Measurements from ENCODE around the gene SCGB3A1. TPM values are rescaled to one million over a fixed set of nuclear protein-coding genes. Genes with fewer than 3 reads are reported as not detected.

Gene SCGB3A1
- total and polyA plus RNA-seq, 3 experiments from 2014 or later = 0.95 to 2.0 (median 1.6) TPM

DNA sequence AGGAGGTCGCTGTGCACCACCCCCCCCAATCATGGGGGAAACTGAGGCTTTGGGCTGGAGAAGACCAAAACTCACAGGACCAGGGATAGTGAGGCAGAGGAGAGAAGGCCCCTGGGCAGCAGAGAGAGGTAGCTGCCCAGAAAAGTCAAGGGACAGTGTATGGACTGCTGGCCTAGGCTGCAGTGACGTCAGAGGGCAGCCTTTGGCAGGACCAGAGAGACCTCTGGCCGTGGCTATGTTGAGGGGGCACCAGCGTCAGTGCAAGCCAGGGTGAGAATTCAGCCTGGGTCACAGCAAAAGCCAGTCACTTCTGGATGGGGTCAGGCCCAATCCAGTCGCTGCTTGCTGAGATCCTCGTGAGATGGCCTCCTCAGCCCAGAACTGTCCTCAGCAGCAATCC lies 31.6 kb upstream of the SCGB3A1 start:
- peaks cover 10 to 22% (median 15%) of the 10 kb centered on the region in 3 donors for H3K4me1 Mint-ChIP-seq

DNA sequence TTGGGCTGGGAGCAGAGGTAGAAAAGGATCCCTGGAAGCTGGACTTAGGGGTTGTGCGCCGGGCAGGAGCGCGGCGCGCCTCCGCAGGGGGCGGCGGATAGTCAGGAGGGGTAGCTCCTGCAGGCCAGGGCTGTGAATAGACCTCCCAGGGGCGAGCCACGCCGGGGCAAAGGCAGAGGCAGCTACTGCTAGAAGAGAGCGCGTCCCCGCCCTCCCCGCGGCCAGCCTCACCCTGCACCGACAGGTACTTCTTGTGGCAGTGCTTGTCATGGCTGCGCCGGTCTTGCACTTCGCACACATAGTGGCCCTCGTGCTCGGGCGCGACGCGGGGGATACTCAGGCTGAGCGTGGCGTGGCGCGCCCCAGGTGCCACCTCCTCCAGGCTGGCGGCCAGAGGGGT lies 30.0 kb upstream of the SCGB3A1 start:
- no peak for DNase-seq
- POLR2A ChIA-PET = no interaction called here

More for the DNA sequence above, 31.6 kb upstream of the SCGB3A1 start:
- no peak for DNase-seq
- Histone ChIP-seq H3K27me3 (ENCODE audit: insufficient read depth, low read length, poor library complexity, severe bottlenecking) (no peaks in the 10 kb centered on the region), H3K4me3 (ENCODE audit: low read length) (no peak overlapping the region), H3K9me3 (ENCODE audit: low read length) (no peaks in the 10 kb centered on the region), H3K4me1 (ENCODE audit: insufficient read depth, low read length) (peaks cover 6% of the 10 kb centered on the region), H3K27ac (ENCODE audit: low read depth, low read length) (no peak overlapping the region), H3K36me3 (ENCODE audit: insufficient read depth, low read length) (no peaks in the 10 kb centered on the region)
- H3K27ac Mint-ChIP-seq = peak overlapping the region in 2 of 8 donors; percentile 3 to 51
- ChIA-PET POLR2A (no interaction called here), CTCF (no interaction called here)
- H3K4me3 Mint-ChIP-seq = peak overlapping the region in 1 of 7 donors; percentile 76
- no peaks in the 10 kb centered on the region for H3K9me3 Mint-ChIP-seq
- H3K36me3 Mint-ChIP-seq = peaks cover 0 to 4% (median 0%) of the 10 kb centered on the region in 3 donors
- peaks cover 0 to 3% of the 10 kb centered on the region in 2 donors for H3K27me3 Mint-ChIP-seq

DNA sequence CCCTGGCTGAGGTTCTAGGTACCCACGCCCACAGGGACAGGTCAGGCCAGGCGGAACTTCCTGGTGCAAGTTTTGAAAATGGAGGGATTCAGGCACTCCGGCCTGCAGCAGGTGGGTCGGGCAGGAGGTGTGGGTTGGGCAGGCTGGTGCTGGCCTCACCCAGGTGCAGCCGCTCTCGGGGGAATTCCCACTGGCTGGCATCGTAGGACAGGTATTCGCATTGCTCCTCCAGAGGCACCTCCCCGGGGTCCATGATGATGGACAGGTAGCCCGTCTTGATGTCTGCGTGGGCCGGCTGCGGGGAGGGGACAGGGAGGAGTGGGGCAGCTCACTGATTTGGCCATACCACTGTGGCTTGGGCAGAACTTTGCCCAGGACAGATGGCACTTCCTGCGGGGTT lies 28.7 kb upstream of the SCGB3A1 start:
- H3K27me3 ChIP-seq (ENCODE audit: insufficient read depth, low read length, poor library complexity, severe bottlenecking) = no peaks in the 10 kb centered on the region
- peaks cover 6% of the 10 kb centered on the region for H3K4me1 ChIP-seq (ENCODE audit: insufficient read depth, low read length)
- DNase-seq = no peak
- no peak overlapping the region for H3K27ac Mint-ChIP-seq
- no peak overlapping the region for H3K4me3 ChIP-seq (ENCODE audit: low read length)
- peaks cover 0 to 3% of the 10 kb centered on the region in 2 donors for H3K27me3 Mint-ChIP-seq
- H3K27ac ChIP-seq (ENCODE audit: low read depth, low read length) = no peak overlapping the region
- ChIA-PET POLR2A (no interaction called here), CTCF (interaction anchor here (1.1 kb wide), 1 partner anchor 21 kb away, joined by 4 read pairs; no protein-coding TSS in a partner anchor)
- no peaks in the 10 kb centered on the region for H3K9me3 ChIP-seq (ENCODE audit: low read length)
- H3K9me3 Mint-ChIP-seq = no peaks in the 10 kb centered on the region
- peaks cover 0 to 5% (median 0%) of the 10 kb centered on the region in 3 donors for H3K36me3 Mint-ChIP-seq
- peak overlapping the region in 2 of 7 donors; percentile 31 to 68 for H3K4me3 Mint-ChIP-seq
- H3K4me1 Mint-ChIP-seq = peaks cover 9 to 19% (median 12%) of the 10 kb centered on the region in 3 donors
- H3K36me3 ChIP-seq (ENCODE audit: insufficient read depth, low read length) = no peaks in the 10 kb centered on the region

More for the DNA sequence above, 30.0 kb upstream of the SCGB3A1 start:
- Mint-ChIP-seq H3K27ac (no peak overlapping the region), H3K9me3 (no peaks in the 10 kb centered on the region), H3K4me1 (peaks cover 10 to 22% (median 15%) of the 10 kb centered on the region in 3 donors), H3K27me3 (peaks cover 0 to 3% of the 10 kb centered on the region in 2 donors), H3K36me3 (peaks cover 0 to 3% (median 0%) of the 10 kb centered on the region in 3 donors), H3K4me3 (no peak overlapping the region)
- Histone ChIP-seq H3K27me3 (ENCODE audit: insufficient read depth, low read length, poor library complexity, severe bottlenecking) (no peaks in the 10 kb centered on the region), H3K36me3 (ENCODE audit: insufficient read depth, low read length) (no peaks in the 10 kb centered on the region), H3K4me1 (ENCODE audit: insufficient read depth, low read length) (peaks cover 6% of the 10 kb centered on the region), H3K9me3 (ENCODE audit: low read length) (no peaks in the 10 kb centered on the region), H3K4me3 (ENCODE audit: low read length) (no peak overlapping the region), H3K27ac (ENCODE audit: low read depth, low read length) (no peak overlapping the region)
- CTCF ChIA-PET = no interaction called here

DNA sequence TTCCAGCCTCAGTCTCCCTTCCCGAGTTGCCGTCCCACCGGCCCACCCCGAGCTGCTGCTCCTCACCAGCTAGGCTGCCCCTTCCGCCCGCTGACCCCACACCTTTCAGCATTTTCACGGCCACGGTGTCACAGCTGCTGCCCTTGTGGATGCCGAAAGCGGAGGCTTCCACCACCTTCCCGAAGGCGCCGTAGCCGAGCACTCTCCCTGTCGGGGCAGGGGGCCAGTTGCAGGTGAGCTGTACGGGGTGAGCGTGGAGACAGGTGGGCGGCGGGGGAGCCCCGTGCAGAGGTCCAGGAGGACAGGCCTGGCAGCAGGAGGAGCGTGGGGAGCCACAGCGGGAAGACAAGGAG lies 28.2 kb upstream of the SCGB3A1 start:
- CTCF ChIA-PET = interaction anchor here (0.9 to 1.6 kb wide), 3 partner anchors 20 to 99 kb away, joined by 3 to 6 read pairs (median 4); no protein-coding TSS in a partner anchor
- Histone ChIP-seq H3K4me1 (ENCODE audit: insufficient read depth, low read length) (peaks cover 6% of the 10 kb centered on the region), H3K27ac (ENCODE audit: low read depth, low read length) (no peak overlapping the region), H3K9me3 (ENCODE audit: low read length) (no peaks in the 10 kb centered on the region), H3K4me3 (ENCODE audit: low read length) (no peak overlapping the region), H3K27me3 (ENCODE audit: insufficient read depth, low read length, poor library complexity, severe bottlenecking) (no peaks in the 10 kb centered on the region), H3K36me3 (ENCODE audit: insufficient read depth, low read length) (no peaks in the 10 kb centered on the region)
- DNase-seq = no peak
- Mint-ChIP-seq H3K9me3 (no peaks in the 10 kb centered on the region), H3K27me3 (peaks cover 0 to 3% of the 10 kb centered on the region in 2 donors), H3K36me3 (peaks cover 0 to 7% (median 0%) of the 10 kb centered on the region in 3 donors), H3K4me1 (peaks cover 4 to 14% (median 7%) of the 10 kb centered on the region in 3 donors), H3K27ac (no peak overlapping the region), H3K4me3 (peak overlapping the region in 3 of 7 donors; percentile 31 to 63 (median 50))
- POLR2A ChIA-PET = no interaction called here

DNA sequence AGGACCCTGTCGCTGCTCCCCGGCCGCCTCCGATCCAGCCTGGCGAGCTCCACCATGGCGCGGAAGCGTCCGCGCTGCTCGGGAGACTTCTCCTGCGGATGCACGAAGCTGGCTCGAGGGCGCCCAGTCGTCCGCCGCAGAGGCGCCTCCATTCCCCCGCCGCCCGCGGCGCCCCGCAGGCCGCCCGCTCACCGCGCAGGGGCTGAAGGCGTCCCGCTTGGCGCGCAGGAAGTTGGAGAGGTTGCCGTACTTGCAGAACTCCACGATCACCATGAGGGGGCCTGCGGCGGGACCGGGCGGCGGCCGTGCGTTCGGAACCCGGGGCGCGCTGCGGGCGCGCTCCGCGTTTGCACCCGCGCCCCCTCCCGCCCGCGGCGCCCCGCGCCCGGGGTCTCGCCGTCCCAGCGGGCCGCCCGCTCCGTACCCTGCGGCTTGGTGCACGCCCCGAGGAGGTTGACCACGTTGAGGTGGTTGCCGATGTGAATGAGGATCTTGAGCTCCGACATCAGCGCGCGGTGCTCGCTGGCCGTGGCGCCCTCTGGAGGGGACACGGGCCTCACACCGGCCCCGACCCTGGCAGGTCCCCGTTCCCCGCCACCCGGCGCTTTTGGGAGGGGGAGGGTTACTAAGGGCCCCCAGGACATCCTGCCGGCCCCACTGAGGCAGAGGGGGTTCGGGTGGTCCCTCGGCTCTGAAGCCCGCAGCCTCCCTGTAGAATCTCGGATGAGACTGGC lies 27.7 kb upstream of the SCGB3A1 start:
- Mint-ChIP-seq H3K9me3 (no peaks in the 10 kb centered on the region), H3K4me3 (peak overlapping the region in 2 of 7 donors; percentile 29 to 47), H3K27ac (no peak overlapping the region), H3K4me1 (peaks cover 4 to 13% (median 7%) of the 10 kb centered on the region in 3 donors), H3K36me3 (peaks cover 0 to 10% (median 0%) of the 10 kb centered on the region in 3 donors), H3K27me3 (peaks cover 0 to 3% of the 10 kb centered on the region in 2 donors)
- Histone ChIP-seq H3K27ac (ENCODE audit: low read depth, low read length) (no peak overlapping the region), H3K4me1 (ENCODE audit: insufficient read depth, low read length) (peaks cover 6% of the 10 kb centered on the region), H3K4me3 (ENCODE audit: low read length) (no peak overlapping the region), H3K9me3 (ENCODE audit: low read length) (no peaks in the 10 kb centered on the region), H3K27me3 (ENCODE audit: insufficient read depth, low read length, poor library complexity, severe bottlenecking) (no peaks in the 10 kb centered on the region), H3K36me3 (ENCODE audit: insufficient read depth, low read length) (no peaks in the 10 kb centered on the region)
- ChIA-PET CTCF (interaction anchor here (0.9 to 1.6 kb wide), 3 partner anchors 20 to 99 kb away, joined by 3 to 6 read pairs (median 4); no protein-coding TSS in a partner anchor), POLR2A (no interaction called here)
- peak in 2 of 5 donors; percentile 15 to 47 for DNase-seq

DNA sequence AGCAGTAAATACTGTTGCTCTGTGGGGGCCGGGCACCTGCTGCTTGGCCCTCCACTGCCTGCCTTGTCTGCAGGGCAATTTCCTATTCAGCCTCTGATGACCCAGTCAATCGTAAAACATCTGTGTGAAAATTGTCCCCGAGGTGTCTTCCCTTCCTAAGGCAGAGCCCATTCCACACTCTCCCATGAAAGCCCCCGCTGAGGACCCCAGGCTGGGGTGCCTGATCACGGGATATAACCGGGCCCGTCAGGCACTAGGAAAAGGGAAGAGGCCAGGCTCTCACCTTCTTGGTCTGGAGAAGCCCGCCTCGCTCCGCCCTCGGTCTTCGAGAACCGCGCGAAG lies 27.2 kb upstream of the SCGB3A1 start:
- Histone ChIP-seq H3K4me3 (ENCODE audit: low read length) (no peak overlapping the region), H3K27ac (ENCODE audit: low read depth, low read length) (no peak overlapping the region), H3K4me1 (ENCODE audit: insufficient read depth, low read length) (peaks cover 2% of the 10 kb centered on the region), H3K36me3 (ENCODE audit: insufficient read depth, low read length) (no peaks in the 10 kb centered on the region), H3K27me3 (ENCODE audit: insufficient read depth, low read length, poor library complexity, severe bottlenecking) (no peaks in the 10 kb centered on the region), H3K9me3 (ENCODE audit: low read length) (no peaks in the 10 kb centered on the region)
- Mint-ChIP-seq H3K27me3 (peaks cover 0 to 3% of the 10 kb centered on the region in 2 donors), H3K36me3 (peaks cover 0 to 10% (median 0%) of the 10 kb centered on the region in 3 donors), H3K9me3 (no peaks in the 10 kb centered on the region), H3K4me3 (peak overlapping the region in 1 of 7 donors; percentile 83), H3K27ac (no peak overlapping the region), H3K4me1 (peaks cover 0 to 8% (median 2%) of the 10 kb centered on the region in 3 donors)
- POLR2A ChIA-PET = no interaction called here
- DNase-seq = no peak
- CTCF ChIA-PET = interaction anchor here (0.9 to 1.6 kb wide), 2 partner anchors 28 to 100 kb away, joined by 3 to 6 read pairs; no protein-coding TSS in a partner anchor

DNA sequence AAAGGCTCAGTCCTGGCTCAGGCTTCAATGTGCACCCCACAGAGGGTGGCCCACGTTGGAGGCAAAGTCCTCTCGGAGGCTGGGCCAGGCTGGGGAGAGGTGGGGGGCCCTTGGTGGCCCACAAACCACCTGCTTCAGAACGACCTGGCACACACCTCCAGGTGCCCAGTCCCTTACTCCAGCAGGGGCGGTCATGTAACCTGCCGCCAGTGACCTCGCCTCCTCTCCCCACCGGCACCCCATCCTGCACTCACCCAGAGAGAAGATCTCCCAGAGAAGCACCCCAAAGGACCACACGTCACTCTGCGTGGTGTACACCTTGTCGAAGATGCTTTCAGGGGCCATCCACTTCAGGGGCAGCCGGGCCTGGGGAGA lies 22.5 kb upstream of the SCGB3A1 start:
- Mint-ChIP-seq H3K9me3 (no peaks in the 10 kb centered on the region), H3K4me1 (no peaks in the 10 kb centered on the region), H3K36me3 (peaks cover 0 to 15% (median 0%) of the 10 kb centered on the region in 3 donors), H3K27ac (no peak overlapping the region), H3K4me3 (no peak overlapping the region), H3K27me3 (peaks cover 0 to 3% of the 10 kb centered on the region in 2 donors)
- ChIA-PET CTCF (no interaction called here), POLR2A (no interaction called here)
- Histone ChIP-seq H3K27ac (ENCODE audit: low read depth, low read length) (no peak overlapping the region), H3K4me3 (ENCODE audit: low read length) (no peak overlapping the region), H3K9me3 (ENCODE audit: low read length) (no peaks in the 10 kb centered on the region), H3K36me3 (ENCODE audit: insufficient read depth, low read length) (no peaks in the 10 kb centered on the region), H3K4me1 (ENCODE audit: insufficient read depth, low read length) (no peaks in the 10 kb centered on the region), H3K27me3 (ENCODE audit: insufficient read depth, low read length, poor library complexity, severe bottlenecking) (no peaks in the 10 kb centered on the region)
- DNase-seq = no peak

DNA sequence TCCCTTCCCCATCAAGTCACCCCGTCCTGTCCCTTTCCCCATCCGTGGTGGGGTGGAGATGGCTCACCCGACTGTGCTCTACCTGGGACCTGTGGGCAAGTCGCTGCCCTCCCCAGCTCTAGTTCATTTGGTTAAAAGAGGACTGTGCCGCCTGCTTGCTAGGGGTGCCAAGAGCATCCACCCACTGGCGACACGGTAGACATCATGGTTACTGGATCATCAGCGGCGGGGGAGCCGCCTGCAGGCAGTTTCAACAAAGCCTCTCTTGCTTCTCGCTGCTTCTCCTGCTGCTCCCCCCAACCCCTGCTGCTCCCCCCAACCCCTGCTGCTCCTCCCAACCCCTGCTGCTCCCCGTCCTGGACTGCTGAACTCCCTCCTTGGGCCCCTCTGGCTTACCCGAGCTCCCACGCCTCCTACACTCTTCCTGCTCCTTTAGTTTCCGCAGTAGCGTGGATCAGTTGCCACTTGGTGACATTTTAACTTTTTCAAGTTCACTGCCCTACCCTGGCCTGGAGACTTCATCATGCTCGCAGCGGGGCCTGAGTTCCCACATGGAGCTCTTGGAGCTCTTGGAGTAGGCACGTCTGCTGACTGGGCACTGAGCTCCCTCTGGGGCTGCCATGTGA lies 22.0 kb upstream of the SCGB3A1 start:
- Histone ChIP-seq H3K27ac (ENCODE audit: low read depth, low read length) (no peak overlapping the region), H3K36me3 (ENCODE audit: insufficient read depth, low read length) (no peaks in the 10 kb centered on the region), H3K4me3 (ENCODE audit: low read length) (no peak overlapping the region), H3K9me3 (ENCODE audit: low read length) (no peaks in the 10 kb centered on the region), H3K27me3 (ENCODE audit: insufficient read depth, low read length, poor library complexity, severe bottlenecking) (no peaks in the 10 kb centered on the region), H3K4me1 (ENCODE audit: insufficient read depth, low read length) (no peaks in the 10 kb centered on the region)
- no peaks in the 10 kb centered on the region for H3K4me1 Mint-ChIP-seq
- H3K27ac Mint-ChIP-seq = no peak overlapping the region
- no peak for DNase-seq
- H3K36me3 Mint-ChIP-seq = peaks cover 0 to 15% (median 0%) of the 10 kb centered on the region in 3 donors
- ChIA-PET CTCF (no interaction called here), POLR2A (no interaction called here)
- H3K27me3 Mint-ChIP-seq = peaks cover 0 to under 1% of the 10 kb centered on the region in 2 donors
- no peaks in the 10 kb centered on the region for H3K9me3 Mint-ChIP-seq
- peak overlapping the region in 1 of 7 donors; percentile 61 for H3K4me3 Mint-ChIP-seq
